CMK (cell line): ENCODE results near the gene NFATC4.
"Not testable (repeated sequence)": the region's sequence is repeated elsewhere in the genome, so short reads cannot be mapped to it uniquely, and the experiment has no call there.

Experiments
- DNase-seq: peaks from one replicate; pipeline ENCODE4 v3.0.0-alpha.2; 2010; ENCODE audit warnings: low read depth

NFATC4 gene

DNA sequence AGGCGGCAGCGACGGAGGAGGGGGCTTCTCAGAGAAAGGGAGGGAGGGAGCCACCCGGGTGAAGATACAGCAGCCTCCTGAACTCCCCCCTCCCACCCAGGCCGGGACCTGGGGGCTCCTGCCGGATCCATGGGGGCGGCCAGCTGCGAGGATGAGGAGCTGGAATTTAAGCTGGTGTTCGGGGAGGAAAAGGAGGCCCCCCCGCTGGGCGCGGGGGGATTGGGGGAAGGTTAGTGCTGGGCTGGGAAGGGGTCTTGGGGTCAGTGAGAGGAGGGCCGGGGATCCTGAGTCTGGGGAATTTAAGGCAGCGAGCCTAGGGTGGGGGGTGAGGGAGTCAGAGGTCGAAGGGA lies 203 bp downstream of the NFATC4 start:
- DNase-seq = no peak

DNA sequence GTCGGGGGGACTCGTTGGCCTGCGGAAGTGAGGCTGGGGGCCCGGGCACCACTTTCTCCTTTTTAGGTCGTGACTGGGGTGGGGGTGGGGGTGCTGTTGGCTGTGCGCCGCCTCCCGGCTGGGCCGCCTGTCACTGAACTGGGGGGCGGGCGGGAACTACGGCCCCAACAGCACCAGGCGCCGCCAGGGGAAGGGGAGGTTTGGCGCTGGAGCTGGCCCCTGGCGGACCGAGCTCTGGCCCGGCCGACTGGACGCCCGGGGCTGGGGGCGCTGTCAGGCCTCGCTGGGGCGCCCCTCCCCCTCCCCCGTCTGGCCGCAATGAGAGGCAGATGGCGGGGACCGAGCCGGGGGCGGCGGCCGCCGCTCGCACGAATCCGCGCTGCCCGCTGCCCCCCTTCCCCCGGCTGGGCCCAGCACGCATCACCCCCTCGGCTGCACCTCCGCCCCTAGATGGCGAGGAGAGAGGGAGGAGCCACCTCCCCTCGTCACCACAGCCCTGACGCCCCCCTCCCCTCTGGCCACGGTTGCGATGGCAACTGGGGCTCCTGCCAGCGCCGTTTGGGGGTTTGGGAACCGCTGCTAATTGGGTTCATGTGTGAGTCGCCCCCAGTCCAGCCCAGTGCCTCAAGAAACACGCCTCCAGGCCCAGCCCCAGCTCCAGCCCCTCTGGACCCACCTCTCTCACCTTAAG lies 723 bp downstream of the NFATC4 start:
- no peak for DNase-seq

- no peak for DNase-seq
Observed at GRCh38 chr14:24369463-24369862, 1.5 kb downstream of the NFATC4 start.

DNA sequence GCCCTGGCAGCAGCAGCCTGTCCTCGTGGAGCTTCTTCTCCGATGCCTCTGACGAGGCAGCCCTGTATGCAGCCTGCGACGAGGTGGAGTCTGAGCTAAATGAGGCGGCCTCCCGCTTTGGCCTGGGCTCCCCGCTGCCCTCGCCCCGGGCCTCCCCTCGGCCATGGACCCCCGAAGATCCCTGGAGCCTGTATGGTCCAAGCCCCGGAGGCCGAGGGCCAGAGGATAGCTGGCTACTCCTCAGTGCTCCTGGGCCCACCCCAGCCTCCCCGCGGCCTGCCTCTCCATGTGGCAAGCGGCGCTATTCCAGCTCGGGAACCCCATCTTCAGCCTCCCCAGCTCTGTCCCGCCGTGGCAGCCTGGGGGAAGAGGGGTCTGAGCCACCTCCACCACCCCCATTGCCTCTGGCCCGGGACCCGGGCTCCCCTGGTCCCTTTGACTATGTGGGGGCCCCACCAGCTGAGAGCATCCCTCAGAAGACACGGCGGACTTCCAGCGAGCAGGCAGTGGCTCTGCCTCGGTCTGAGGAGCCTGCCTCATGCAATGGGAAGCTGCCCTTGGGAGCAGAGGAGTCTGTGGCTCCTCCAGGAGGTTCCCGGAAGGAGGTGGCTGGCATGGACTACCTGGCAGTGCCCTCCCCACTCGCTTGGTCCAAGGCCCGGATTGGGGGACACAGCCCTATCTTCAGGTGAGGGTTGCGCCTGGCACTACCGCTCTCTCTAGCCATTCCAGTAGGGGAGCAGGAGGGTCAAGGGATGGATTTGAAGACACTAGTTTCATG lies 2.1 kb downstream of the NFATC4 start:
- no peak for DNase-seq

DNA sequence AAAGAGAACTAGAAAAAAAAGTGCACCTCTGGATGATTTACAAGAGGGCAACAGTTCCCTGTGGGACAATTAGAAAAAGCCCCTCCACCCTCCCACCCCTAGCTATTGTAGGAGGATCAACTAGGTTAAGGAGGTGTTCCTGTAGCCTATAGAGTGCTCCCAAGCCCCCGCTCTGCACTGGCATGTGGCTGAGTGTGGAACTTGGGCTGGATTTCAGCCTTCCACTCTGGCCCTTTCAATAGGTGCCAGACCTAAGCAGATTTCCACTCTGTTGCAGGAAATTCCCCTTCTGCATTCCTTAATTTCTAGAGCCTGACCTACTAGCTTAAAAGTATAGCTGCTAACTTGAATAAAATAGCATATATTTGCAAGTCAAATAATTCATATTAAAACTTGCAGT lies 2.8 kb downstream of the NFATC4 start:
- no peak for DNase-seq

- DNase-seq = not testable (repeated sequence)
Observed at GRCh38 chr14:24371605-24372004, 3.6 kb downstream of the NFATC4 start.

- DNase-seq = no peak
Observed at GRCh38 chr14:24372701-24373416, 4.9 kb downstream of the NFATC4 start.

DNA sequence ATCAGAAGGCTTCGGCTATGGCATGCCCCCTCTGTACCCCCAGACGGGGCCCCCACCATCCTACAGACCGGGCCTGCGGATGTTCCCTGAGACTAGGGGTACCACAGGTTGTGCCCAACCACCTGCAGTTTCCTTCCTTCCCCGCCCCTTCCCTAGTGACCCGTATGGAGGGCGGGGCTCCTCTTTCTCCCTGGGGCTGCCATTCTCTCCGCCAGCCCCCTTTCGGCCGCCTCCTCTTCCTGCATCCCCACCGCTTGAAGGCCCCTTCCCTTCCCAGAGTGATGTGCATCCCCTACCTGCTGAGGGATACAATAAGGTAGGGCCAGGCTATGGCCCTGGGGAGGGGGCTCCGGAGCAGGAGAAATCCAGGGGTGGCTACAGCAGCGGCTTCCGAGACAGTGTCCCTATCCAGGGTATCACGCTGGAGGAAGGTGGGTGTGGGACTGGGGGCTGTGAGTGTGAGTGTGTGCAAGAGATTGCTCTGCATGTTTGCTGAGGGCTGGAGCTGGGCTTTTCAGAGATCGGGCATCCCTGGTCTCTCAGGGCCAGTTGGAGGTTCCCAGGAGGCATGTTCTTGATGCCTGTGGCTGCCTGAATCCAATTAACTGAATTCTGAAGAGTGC lies 8.6 kb downstream of the NFATC4 start:
- no peak for DNase-seq

- DNase-seq = no peak
Observed at GRCh38 chr14:24377126-24377525, 9.1 kb downstream of the NFATC4 start.

DNA sequence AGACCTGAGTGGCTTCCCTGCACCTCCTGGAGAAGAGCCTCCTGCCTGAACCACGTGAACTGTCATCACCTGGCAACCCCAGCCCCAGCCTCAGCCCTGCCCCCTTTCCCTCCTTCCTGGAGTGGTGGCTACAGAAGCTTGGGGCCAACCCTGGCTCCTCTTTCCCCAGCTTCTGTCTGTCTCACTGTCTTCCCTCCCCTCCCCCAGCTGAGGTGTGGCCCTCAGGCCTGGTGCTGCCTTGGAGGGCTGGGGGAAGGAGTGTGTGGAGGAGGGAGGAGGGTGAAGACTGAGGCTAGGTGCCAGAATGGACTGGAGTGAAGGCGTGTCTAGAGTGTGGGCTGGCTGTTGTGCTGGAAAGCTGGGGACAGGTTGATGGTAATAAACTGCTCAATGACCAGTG lies 9.7 kb downstream of the NFATC4 start:
- DNase-seq = no peak

DNA sequence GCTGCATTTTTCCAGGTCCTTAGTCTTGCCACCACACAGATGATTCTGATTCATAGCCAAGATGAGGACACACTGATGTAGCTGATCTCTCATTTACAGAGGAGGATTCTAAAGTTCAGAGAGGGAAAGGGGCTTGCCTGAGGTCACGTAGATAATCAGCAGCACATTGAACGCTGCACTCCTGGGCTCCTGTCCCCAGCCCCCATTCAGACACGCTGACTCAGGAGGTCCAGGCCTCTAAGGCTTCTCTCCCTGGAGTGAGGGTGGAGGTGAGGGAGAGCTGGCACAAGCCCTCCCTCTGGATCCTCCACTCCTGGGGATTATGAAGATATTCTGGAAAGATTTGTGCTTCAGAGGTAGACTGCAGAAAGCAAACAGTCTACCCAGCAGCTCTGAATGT lies 10.3 kb downstream of the NFATC4 start:
- DNase-seq = no peak

- no peak for DNase-seq
Observed at GRCh38 chr14:24378981-24379906, 11.3 kb downstream of the NFATC4 start.

GRCh38 chr14:24379907-24380730 lies 12.1 kb downstream of the NFATC4 start:
- DNase-seq = no peak

- DNase-seq = no peak
Observed at GRCh38 chr14:24381363-24382063, 13.5 kb downstream of the NFATC4 start.

- no peak for DNase-seq
Observed at GRCh38 chr14:24382064-24382371, 14.0 kb downstream of the NFATC4 start.

GRCh38 chr14:24384169-24384568 lies 16.2 kb downstream of the NFATC4 start:
- no peak for DNase-seq

DNA sequence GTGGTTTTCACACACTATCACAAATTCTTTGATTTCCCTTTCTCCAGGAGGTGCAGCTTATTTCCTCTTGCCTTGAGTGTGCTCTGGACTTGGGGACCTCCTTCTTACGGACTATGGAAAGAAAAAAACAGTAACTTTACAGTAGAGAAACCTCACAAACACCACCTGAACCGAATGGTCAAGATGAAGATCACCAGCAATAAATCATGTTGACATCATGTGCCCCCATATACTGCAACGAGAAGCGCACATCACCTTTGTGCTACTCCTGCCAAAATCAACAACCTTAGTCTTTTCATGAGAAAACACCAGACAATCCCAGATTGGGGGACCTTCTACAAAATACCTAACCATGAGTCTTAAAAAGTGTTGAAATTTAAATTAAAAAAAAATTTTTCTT lies 17.5 kb downstream of the NFATC4 start:
- no peak for DNase-seq

DNA sequence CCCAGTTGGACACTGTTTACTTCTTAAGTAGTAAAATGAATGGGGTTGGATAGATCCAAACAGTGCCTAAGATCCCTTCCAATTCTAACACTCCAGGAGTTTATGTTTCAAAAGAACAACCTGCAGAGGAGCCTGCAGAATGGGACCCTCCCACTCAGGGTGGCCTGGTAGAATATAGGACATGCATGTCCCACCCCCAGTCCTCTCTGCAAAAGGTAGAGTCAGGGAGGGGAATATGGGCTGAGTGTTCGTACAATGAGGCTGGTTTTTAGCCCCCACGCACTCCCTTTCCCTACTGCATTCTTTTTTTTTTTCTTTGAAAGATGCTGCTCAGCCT lies 19.0 kb downstream of the NFATC4 start:
- no peak for DNase-seq

GRCh38 chr14:24387579-24387978 lies 19.6 kb downstream of the NFATC4 start:
- DNase-seq = not testable (repeated sequence)

DNA sequence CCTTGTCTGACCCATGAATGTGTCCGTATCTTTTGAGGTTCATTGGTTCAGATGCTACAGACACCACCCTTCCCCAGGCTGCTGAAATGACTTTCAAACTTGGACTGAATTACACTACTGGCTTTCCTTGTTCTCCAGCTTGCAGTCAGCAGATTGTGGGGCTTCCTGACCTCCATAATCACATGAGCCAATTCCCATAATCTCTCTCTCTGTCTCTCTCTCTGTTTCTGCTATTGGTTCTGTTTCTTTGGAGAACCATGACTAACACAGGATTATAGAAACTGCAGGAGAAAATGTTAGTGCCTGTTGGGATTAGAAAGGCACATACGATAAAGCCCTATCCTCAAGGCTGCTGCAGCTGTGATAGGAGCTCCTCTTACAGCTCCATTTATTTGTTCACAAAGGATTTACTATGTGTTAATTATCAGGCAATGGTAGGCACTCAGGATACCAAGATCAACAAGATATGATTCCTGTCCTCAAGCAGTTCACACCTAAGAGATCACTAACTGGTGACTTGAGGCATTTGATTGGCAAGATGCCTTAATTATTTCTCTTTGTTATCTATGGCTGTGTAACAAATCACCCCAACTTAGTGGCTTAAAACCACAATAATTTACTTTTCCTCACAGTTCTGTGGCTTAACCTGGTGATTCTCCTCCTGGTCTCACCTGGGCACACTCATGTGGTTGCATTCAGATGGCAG lies 20.6 kb downstream of the NFATC4 start:
- DNase-seq = no peak
